Tibial artery (tissue), 4 donors: ENCODE measurements around the gene SEC31A.
"Not testable (repeated sequence)": the region's sequence is repeated elsewhere in the genome, so short reads cannot be mapped to it uniquely, and the experiment has no call there.

ENCODE experiments used
- DNase-seq, 2 donors: peaks; one replicate each; pipeline ENCODE4 v3.0.0-alpha.2; 2019
- H3K27ac ChIP-seq, 2 donors: fragments of 200-600 bp; sonication (generic) in 1 of 2; 1 replicate in 1 of 2; 2 replicates in 1 of 2; pipeline ENCODE4 v1.5.1; 2018 to 2019; ENCODE audit warnings: mild to moderate bottlenecking in 1 of 2
- H3K27me3 ChIP-seq, 2 donors: fragments of 200-600 bp; sonication (generic) in 1 of 2; one replicate each; pipeline versions ENCODE4 v1.5.1 to v1.6.0; 2016 to 2019
- H3K36me3 ChIP-seq, 3 donors: fragments of 200-600 bp; sonication (generic) in 2 of 3; one replicate each; pipeline ENCODE4 v1.5.1; 2016 to 2019; ENCODE audit warnings: mild to moderate bottlenecking in 2 of 3
- H3K4me1 ChIP-seq, 4 donors: fragments of 200-600 bp; sonication (generic) in 2 of 4; 1 replicate in 3 of 4; 2 replicates in 1 of 4; pipeline ENCODE4 v1.5.1; 2016 to 2019
- H3K4me3 ChIP-seq, 2 donors: fragments of 200-600 bp; sonication (generic) in 1 of 2; 1 replicate in 1 of 2; 2 replicates in 1 of 2; pipeline ENCODE4 v1.5.1; 2018 to 2019; ENCODE audit warnings: mild to moderate bottlenecking in 2 of 2
- H3K9me3 ChIP-seq, 3 donors: fragments of 200-600 bp; sonication (generic) in 1 of 3; one replicate each; pipeline ENCODE4 v1.5.1; 2016 to 2019
- intact Hi-C: fragments of 100-400 bp; cut with DNase I; formaldehyde crosslinking; loops from one replicate; pipeline ENCODE4 v1.15.0; 2023; ENCODE audit warnings: low total_unique reads
- TF ChIP-seq, protein P1 (sequence below), 2 experiments: fragments of 200-600 bp in 1 of 2; fragments of 450-650 bp in 1 of 2; IDR thresholded peaks; one replicate each; pipeline ENCODE4 v1.5.1; 2017 to 2019; ENCODE audit warnings: antibody characterized with exemption in 2 of 2, mild to moderate bottlenecking in 1 of 2, moderate library complexity in 1 of 2

Gene SEC31A

GRCh38 chr4:82842593-82842992, 48.4 kb downstream of the SEC31A start:
- intact Hi-C loops = no loop called here
- no peaks in the 10 kb centered on the region for H3K9me3 ChIP-seq

DNA sequence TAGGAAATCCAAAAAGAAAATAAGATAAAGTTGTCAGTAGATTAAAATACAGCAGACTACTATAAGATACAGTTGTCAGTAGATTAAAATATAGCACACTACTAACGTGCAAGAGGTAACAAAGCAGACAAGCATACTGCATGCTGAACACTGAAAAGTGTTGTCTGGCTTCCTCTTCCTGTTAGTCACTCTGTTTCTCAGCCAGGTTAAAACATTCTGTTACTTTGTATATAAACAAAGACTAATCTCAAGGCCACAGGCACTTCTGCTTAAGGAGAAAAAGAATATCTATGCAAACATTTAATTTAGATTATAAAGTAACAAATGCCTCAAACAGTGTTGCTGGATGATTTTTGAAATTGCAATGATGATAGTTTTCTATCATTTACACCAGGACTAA, 51.3 kb downstream of the SEC31A start:
- intact Hi-C loops = no loop called here
- Histone ChIP-seq H3K4me3 (no peak overlapping the region), H3K27ac (no peak overlapping the region), H3K9me3 (no peaks in the 10 kb centered on the region), H3K4me1 (no peaks in the 10 kb centered on the region), H3K27me3 (no peaks in the 10 kb centered on the region), H3K36me3 (peaks cover 62 to 86% (median 79%) of the 10 kb centered on the region in 3 donors)
- DNase-seq = no peak
- TF ChIP-seq, protein P1, sequence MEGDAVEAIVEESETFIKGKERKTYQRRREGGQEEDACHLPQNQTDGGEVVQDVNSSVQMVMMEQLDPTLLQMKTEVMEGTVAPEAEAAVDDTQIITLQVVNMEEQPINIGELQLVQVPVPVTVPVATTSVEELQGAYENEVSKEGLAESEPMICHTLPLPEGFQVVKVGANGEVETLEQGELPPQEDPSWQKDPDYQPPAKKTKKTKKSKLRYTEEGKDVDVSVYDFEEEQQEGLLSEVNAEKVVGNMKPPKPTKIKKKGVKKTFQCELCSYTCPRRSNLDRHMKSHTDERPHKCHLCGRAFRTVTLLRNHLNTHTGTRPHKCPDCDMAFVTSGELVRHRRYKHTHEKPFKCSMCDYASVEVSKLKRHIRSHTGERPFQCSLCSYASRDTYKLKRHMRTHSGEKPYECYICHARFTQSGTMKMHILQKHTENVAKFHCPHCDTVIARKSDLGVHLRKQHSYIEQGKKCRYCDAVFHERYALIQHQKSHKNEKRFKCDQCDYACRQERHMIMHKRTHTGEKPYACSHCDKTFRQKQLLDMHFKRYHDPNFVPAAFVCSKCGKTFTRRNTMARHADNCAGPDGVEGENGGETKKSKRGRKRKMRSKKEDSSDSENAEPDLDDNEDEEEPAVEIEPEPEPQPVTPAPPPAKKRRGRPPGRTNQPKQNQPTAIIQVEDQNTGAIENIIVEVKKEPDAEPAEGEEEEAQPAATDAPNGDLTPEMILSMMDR (IDR thresholded peaks at IDR 0.05) = no peak

More at GRCh38 chr4:82842593-82842992, 48.4 kb downstream of the SEC31A start:
- Histone ChIP-seq H3K36me3 (peaks cover 70 to 96% (median 81%) of the 10 kb centered on the region in 3 donors), H3K27ac (no peak overlapping the region), H3K4me3 (no peak overlapping the region), H3K4me1 (no peaks in the 10 kb centered on the region), H3K27me3 (no peaks in the 10 kb centered on the region)
- DNase-seq = no peak
- TF ChIP-seq, protein P1 (IDR thresholded peaks at IDR 0.05) = no peak

DNA sequence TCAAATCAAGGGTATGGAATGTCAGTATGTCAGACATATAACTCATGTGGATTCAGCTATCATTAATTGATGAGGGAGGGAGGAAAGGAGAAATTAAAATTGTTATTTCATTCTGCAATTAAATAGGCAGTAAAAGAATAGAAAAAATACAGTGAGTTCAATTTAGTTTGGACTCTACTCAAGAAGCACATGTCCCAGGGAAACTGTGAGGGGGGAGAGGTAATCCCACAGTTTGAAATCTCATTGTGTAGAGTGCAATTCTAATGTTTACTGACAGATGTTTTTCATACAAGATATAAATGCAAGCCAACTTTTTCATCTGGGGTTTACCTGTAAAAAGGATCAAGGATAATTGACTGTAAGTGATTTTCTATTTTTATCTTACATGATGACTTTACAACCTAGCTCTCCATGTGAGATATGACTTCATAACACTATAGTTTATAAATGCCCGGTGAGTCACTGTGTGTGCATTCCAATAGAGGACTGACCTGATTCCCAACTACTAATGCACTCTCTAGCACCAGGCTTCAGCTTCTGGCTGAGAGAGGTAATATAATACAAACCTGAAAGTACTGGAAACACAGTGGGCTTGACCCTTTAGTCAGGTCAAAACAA, 57.1 kb downstream of the SEC31A start:
- H3K9me3 ChIP-seq = no peaks in the 10 kb centered on the region
- peaks cover 18 to 64% (median 56%) of the 10 kb centered on the region in 3 donors for H3K36me3 ChIP-seq
- H3K4me3 ChIP-seq = no peak overlapping the region
- TF ChIP-seq, protein P1 (IDR thresholded peaks at IDR 0.05) = no peak
- DNase-seq = no peak
- intact Hi-C loops = no loop called here
- H3K27ac ChIP-seq = no peak overlapping the region
- no peaks in the 10 kb centered on the region for H3K27me3 ChIP-seq
- H3K4me1 ChIP-seq = peaks cover 0 to 10% (median 0%) of the 10 kb centered on the region in 4 donors

DNA sequence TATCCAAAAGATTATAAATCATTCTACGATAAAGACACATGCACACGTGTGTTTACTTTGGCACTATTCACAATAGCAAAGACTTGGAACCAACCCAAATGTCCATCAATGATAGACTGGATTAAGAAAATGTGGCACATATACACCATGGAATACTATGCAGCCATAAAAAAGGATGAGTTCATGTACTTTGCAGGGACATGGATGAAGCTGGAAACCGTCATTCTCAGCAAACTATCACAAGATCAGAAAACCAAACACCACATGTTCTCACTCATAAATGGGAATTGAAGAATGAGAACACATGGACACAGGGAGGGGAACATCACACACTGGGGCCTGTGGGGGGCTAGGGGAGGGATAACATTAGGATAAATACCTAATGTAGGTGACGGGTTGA, 57.9 kb downstream of the SEC31A start:
- not testable (repeated sequence) for H3K9me3 ChIP-seq

DNA sequence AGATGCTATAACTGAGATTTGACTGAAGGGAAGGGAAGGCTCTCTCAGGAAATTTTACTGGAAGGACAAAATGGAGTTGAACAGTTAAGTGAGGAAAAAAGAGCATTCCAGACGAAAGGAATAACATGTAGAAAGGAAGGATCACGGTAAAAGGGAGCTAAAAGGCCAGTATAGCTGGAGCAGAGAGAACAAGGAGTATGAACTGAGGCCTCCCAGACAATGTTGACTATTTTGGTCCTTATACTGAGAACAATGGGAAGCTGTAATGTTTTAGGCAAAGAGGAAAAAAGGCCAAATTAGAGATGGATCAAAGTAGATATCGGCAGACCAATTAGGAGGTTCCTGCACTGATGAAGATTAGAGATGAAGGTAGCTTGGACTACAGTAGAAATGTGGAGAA, 65.5 kb downstream of the SEC31A start:
- Histone ChIP-seq H3K27me3 (no peaks in the 10 kb centered on the region), H3K4me1 (no peaks in the 10 kb centered on the region), H3K36me3 (peaks cover 82 to 97% (median 89%) of the 10 kb centered on the region in 3 donors), H3K27ac (no peak overlapping the region), H3K9me3 (no peaks in the 10 kb centered on the region), H3K4me3 (no peak overlapping the region)
- no peak for DNase-seq
- intact Hi-C loops = no loop called here
- TF ChIP-seq, protein P1 (IDR thresholded peaks at IDR 0.05) = no peak

More for the DNA sequence above, 57.9 kb downstream of the SEC31A start:
- H3K27ac ChIP-seq, H3K4me1 ChIP-seq, H3K4me3 ChIP-seq, intact Hi-C loops, H3K27me3 ChIP-seq, DNase-seq: not testable (repeated sequence)
- peaks cover 21 to 64% (median 55%) of the 10 kb centered on the region in 3 donors for H3K36me3 ChIP-seq

DNA sequence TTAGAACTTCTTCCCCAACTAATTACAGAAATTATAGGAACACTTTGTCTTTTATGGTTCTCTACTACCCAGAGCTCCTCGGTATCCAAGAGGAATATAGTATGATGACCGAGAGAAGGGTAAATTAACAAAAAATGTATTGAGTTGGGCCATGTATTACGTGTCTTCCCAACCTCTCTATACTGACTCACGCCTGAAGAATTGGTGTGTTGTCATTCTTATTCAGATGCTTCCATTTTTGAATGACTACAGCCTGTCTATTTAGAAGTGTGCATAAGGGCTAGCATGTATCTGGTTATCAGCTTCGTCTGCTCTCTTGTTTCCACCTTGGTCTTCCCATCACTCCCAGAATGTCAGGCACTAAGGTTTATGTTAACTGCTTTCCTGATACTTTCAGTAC, 67.9 kb downstream of the SEC31A start:
- no peak overlapping the region for H3K4me3 ChIP-seq
- H3K36me3 ChIP-seq = peaks cover 96 to 100% (median 98%) of the 10 kb centered on the region in 3 donors
- DNase-seq = no peak
- H3K27me3 ChIP-seq = no peaks in the 10 kb centered on the region
- TF ChIP-seq, protein P1 (IDR thresholded peaks at IDR 0.05) = no peak
- H3K9me3 ChIP-seq = no peaks in the 10 kb centered on the region
- H3K4me1 ChIP-seq = no peaks in the 10 kb centered on the region
- no peak overlapping the region for H3K27ac ChIP-seq
- intact Hi-C loops = no loop called here
